NCI-H2227 treated with DMSO at 0.1 percent for 48 hours (cell line): ENCODE measurements around the gene SEMA5A.
"Not testable (repeated sequence)": the region's sequence is repeated elsewhere in the genome, so short reads cannot be mapped to it uniquely, and the experiment has no call there.

Experiments used
- DNase-seq: peaks from one replicate; lab custom pipeline; 2025; lab: John Stamatoyannopoulos, UW

The SEMA5A gene

GRCh38 chr5:9358961-9359685 is 186.8 kb downstream of the SEMA5A start:
- DNase-seq, result no peak

- DNase-seq, result no peak
Measured at GRCh38 chr5:9356351-9356825, 189.5 kb downstream of the SEMA5A start.

- no peak for DNase-seq
Measured at GRCh38 chr5:9354336-9355081, 191.4 kb downstream of the SEMA5A start.

GRCh38 chr5:9353048-9353447 is 192.8 kb downstream of the SEMA5A start:
- DNase-seq, result not testable (repeated sequence)

- DNase-seq, result no peak
Measured at GRCh38 chr5:9351546-9351945, 194.3 kb downstream of the SEMA5A start.

- no peak for DNase-seq
Measured at GRCh38 chr5:9350301-9350797, 195.5 kb downstream of the SEMA5A start.

- DNase-seq, result no peak
Measured at GRCh38 chr5:9348401-9348996, 197.4 kb downstream of the SEMA5A start.

GRCh38 chr5:9347541-9348295 is 198.2 kb downstream of the SEMA5A start:
- DNase-seq, result no peak

GRCh38 chr5:9347032-9347431 is 198.8 kb downstream of the SEMA5A start:
- DNase-seq, result no peak

- DNase-seq, result no peak
Measured at GRCh38 chr5:9344751-9345240, 201.1 kb downstream of the SEMA5A start.

GRCh38 chr5:9343146-9343850 is 202.6 kb downstream of the SEMA5A start:
- DNase-seq, result no peak

GRCh38 chr5:9342161-9342787 is 203.6 kb downstream of the SEMA5A start:
- no peak for DNase-seq

GRCh38 chr5:9340085-9340484 is 205.8 kb downstream of the SEMA5A start:
- DNase-seq, result no peak

GRCh38 chr5:9339206-9339818 is 206.6 kb downstream of the SEMA5A start:
- no peak for DNase-seq

- no peak for DNase-seq
Measured at GRCh38 chr5:9338796-9339195, 207.1 kb downstream of the SEMA5A start.

GRCh38 chr5:9337928-9338595 is 207.8 kb downstream of the SEMA5A start:
- DNase-seq, result no peak

- no peak for DNase-seq
Measured at GRCh38 chr5:9335754-9336495, 209.9 kb downstream of the SEMA5A start.

GRCh38 chr5:9335269-9335668 is 210.6 kb downstream of the SEMA5A start:
- no peak for DNase-seq

GRCh38 chr5:9332026-9332425 is 213.8 kb downstream of the SEMA5A start:
- DNase-seq, result no peak
